OCI-LY3 (cell line): ENCODE measurements around the gene PAPOLB.

Experiments used
- H2AFZ ChIP-seq: fragments of 200-600, 300-600 bp; shearing (Covaris generic); 2 replicates; pipeline ENCODE4 v1.6.0; 2014; ENCODE audit warnings: antibody characterized with exemption, low read depth, low read length
- H3K27ac ChIP-seq: fragments of 200-600, 300-600 bp; sonication (generic); 2 replicates; pipeline ENCODE4 v1.5.1; 2014; ENCODE audit warnings: mild to moderate bottlenecking, low read length, moderate library complexity, mixed read lengths
- H3K27me3 ChIP-seq: fragments of 200-600, 300-600 bp; sonication (generic); 2 replicates; pipeline ENCODE4 v1.6.1; 2014; ENCODE audit warnings: low read depth, low read length, mixed read lengths
- H3K36me3 ChIP-seq: fragments of 200-600, 300-600 bp; sonication (generic); replicated peaks from 2 replicates; pipeline ENCODE3; 2014; ENCODE audit warnings: low read depth, low read length, mixed read lengths
- H3K4me1 ChIP-seq: fragments of 300-600, 200-600 bp; sonication (generic); 2 replicates; pipeline ENCODE4 v1.6.1; 2014; ENCODE audit warnings: low read length, mixed read lengths
- H3K4me2 ChIP-seq: fragments of 200-600, 300-600 bp; sonication (generic); 2 replicates; pipeline ENCODE4 v1.6.1; 2014; ENCODE audit warnings: low read length, mixed read lengths
- H3K4me3 ChIP-seq: fragments of 300-600, 200-600 bp; sonication (generic); 2 replicates; pipeline ENCODE4 v1.5.1; 2014; ENCODE audit warnings: antibody characterized with exemption, mild to moderate bottlenecking, low read length, moderate library complexity
- H3K79me2 ChIP-seq: fragments of 300-600, 200-600 bp; shearing (Covaris generic); 2 replicates; pipeline ENCODE4 v1.6.1; 2014; ENCODE audit warnings: mild to moderate bottlenecking, low read length, mixed read lengths
- H3K9ac ChIP-seq: fragments of 300-600, 200-600 bp; shearing (Covaris generic); 2 replicates; pipeline ENCODE4 v1.6.0; 2014; ENCODE audit warnings: mild to moderate bottlenecking, low read length, moderate library complexity
- H3K9me3 ChIP-seq: fragments of 200-600, 300-600 bp; shearing (Covaris generic); 2 replicates; pipeline ENCODE4 v1.6.1; 2014; ENCODE audit warnings: low read length, mixed read lengths; ENCODE audit not compliant: insufficient read depth
- H4K20me1 ChIP-seq: fragments of 200-600, 300-600 bp; sonication (generic); 2 replicates; pipeline ENCODE4 v1.6.1; 2016; ENCODE audit warnings: low read length, mixed read lengths; ENCODE audit not compliant: insufficient read depth
- EZH2phosphoT487 ChIP-seq: fragments of 200-600 bp; shearing (Covaris generic); IDR thresholded peaks from 2 replicates; pipeline ENCODE4 v1.6.1; 2018; ENCODE audit warnings: antibody characterized with exemption, mixed run types, low read depth
- TF ChIP-seq, protein P1 (sequence below): fragments of 200-600, 300-600 bp; sonication (generic); IDR thresholded peaks from 2 replicates; pipeline ENCODE4 v1.5.1; 2014; ENCODE audit warnings: antibody characterized with exemption, low read length, low read depth

The PAPOLB gene

DNA sequence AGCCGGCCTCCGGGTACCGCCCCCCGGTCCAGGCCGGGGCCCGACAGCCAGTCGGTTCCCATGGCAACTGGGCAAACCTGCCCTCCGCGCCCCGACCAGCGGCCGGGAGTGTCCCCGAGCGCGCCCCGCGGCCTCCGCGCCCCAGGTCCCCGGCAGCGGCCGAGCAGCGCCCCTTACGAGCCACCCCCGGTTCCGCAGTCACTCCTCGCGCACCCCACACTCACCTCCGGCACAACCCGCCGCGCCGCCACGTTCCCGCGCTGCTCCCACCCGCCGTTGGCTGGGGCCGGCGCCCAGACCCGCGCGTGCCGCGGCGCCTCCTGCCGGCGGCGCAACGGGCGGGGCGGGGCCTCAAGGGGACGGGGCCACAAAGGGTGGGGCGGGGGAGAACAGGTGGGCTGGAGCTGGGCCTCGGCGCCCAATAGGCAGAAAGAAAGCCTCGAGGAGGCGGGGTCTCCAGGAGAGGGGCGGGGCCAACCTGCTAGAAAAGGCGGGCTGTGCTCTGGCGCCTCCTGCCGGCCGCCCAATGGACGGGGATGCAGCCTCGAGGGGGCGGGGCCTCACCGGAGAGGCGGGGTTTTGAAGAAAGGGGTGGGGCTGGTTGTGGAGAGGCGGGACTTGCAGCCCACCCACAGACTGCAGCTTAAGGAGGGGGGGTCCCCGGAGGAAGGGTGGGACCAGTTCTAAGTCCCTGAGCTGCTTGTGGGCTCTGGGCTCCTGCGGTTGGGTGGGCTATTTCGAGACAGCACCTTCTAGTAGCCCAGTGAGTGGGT, 21.7 kb upstream of the PAPOLB start, which contains the start of gene RADIL:
Gene RADIL (minus strand): TSS at position 345 of the 773 bp plus-strand sequence. CDS start 5,577 bp downstream, outside the sequence.
- H3K4me1 ChIP-seq: no peaks in the 10 kb centered on the region
- no peaks in the 10 kb centered on the region for H3K79me2 ChIP-seq
- H3K27ac ChIP-seq: no peak within 1 kb of the TSS
- TF ChIP-seq EZH2phosphoT487: no peak
- TF ChIP-seq, protein P1, sequence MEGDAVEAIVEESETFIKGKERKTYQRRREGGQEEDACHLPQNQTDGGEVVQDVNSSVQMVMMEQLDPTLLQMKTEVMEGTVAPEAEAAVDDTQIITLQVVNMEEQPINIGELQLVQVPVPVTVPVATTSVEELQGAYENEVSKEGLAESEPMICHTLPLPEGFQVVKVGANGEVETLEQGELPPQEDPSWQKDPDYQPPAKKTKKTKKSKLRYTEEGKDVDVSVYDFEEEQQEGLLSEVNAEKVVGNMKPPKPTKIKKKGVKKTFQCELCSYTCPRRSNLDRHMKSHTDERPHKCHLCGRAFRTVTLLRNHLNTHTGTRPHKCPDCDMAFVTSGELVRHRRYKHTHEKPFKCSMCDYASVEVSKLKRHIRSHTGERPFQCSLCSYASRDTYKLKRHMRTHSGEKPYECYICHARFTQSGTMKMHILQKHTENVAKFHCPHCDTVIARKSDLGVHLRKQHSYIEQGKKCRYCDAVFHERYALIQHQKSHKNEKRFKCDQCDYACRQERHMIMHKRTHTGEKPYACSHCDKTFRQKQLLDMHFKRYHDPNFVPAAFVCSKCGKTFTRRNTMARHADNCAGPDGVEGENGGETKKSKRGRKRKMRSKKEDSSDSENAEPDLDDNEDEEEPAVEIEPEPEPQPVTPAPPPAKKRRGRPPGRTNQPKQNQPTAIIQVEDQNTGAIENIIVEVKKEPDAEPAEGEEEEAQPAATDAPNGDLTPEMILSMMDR: no peak
- no peaks in the 10 kb centered on the region for H3K36me3 ChIP-seq
- H4K20me1 ChIP-seq: no peaks in the 10 kb centered on the region
- H3K9ac ChIP-seq: no peak within 1 kb of the TSS
- no peak within 1 kb of the TSS for H3K4me3 ChIP-seq
- no peaks in the 10 kb centered on the region for H3K27me3 ChIP-seq
- H3K9me3 ChIP-seq: no peaks in the 10 kb centered on the region
- H2AFZ ChIP-seq: no peak within 1 kb of the TSS
- H3K4me2 ChIP-seq: no peak within 1 kb of the TSS

DNA sequence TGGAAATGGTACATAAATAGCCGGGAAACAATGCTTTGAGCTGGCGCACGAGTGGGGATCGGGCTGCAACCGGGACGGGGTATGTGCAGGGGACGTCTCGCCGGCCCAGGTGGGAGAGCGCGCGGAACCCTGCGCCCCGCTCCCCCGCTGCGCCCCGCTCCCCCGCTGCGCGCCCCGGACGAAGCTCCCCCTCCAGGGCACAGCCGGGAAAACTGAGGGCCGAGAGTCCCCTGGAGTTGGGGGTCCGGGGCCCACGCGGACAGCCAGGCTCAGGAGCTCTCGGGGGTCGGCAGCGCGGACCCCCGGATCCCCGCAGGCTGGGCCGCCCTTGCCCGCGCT, 21.2 kb upstream of the PAPOLB start:
- Histone ChIP-seq H2AFZ (no peak overlapping the region), H3K4me2 (no peak overlapping the region), H3K9ac (no peak overlapping the region)

DNA sequence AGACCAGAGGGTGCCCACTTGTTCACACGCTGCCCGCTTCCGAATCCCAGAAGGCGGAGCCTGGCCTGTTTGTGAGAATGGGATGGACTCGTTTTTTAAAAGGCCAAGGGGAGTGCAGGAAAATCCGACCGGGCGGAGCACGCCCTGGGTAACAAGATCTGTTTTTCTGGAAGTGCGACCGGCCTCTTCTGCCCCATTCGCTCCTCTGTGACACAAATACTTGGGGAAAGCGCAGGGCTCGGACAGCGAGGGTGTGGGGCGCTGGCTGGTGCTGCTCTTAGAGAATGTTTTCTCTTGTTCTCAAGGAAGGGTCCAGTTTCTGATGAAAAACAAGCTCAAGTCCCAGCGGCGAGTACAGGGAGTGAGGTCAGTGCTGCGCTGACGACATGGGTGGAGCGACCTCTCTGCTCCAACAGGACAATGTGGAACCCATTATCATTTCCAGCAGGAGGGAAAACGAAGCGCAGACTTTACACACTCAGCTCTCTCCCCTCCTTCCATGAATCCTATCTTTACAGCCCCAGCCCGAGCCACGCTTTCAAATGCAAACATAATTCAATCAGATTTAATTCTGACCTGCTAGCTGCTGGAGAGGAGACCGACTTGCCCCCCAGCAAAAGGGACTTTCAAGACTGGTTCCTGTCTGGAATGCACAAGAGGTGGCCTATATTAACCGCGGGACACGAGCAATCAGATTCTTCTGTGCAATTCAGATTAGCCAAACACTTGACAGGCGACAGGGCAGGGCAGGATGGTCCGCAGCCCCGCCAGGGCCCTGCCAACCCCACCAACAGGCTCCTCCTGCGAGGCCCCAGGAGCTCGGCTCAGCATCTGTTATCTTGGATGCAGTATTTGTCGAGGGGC, 20.6 kb upstream of the PAPOLB start:
- no peaks in the 10 kb centered on the region for H3K36me3 ChIP-seq
- no peaks in the 10 kb centered on the region for H3K27me3 ChIP-seq
- H2AFZ ChIP-seq: no peak overlapping the region
- no peak for TF ChIP-seq EZH2phosphoT487
- TF ChIP-seq, protein P1: no peak
- H3K4me1 ChIP-seq: no peaks in the 10 kb centered on the region
- H4K20me1 ChIP-seq: no peaks in the 10 kb centered on the region
- no peaks in the 10 kb centered on the region for H3K79me2 ChIP-seq
- no peak overlapping the region for H3K4me3 ChIP-seq
- no peak overlapping the region for H3K9ac ChIP-seq
- no peak overlapping the region for H3K4me2 ChIP-seq
- no peaks in the 10 kb centered on the region for H3K9me3 ChIP-seq
- no peak overlapping the region for H3K27ac ChIP-seq

More for the DNA sequence above, 21.2 kb upstream of the PAPOLB start:
- Histone ChIP-seq H3K4me1 (no peaks in the 10 kb centered on the region), H3K27ac (no peak overlapping the region), H3K27me3 (no peaks in the 10 kb centered on the region), H3K79me2 (no peaks in the 10 kb centered on the region), H3K4me3 (no peak overlapping the region), H4K20me1 (no peaks in the 10 kb centered on the region), H3K9me3 (no peaks in the 10 kb centered on the region), H3K36me3 (no peaks in the 10 kb centered on the region)
- TF ChIP-seq, protein P1: no peak
- TF ChIP-seq EZH2phosphoT487: no peak

DNA sequence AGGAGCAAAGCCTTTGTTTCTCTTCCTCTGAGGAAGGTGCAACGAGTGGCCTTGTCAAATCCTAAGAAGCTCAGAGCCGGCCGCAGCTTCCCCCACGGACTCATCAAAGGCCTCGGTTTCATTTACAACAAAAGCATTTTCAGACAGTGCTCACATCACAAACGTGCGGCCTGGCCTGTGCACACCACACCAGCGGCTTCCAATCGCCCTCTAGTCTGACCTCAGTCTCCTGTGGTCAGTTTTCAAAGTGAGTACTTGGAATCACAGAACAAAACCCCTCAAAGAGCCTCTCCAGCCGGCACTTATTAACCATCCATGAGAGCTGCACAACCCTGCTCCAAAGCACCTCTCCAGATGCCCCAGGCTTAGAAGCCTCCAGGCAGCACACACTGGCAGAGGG, 18.4 kb upstream of the PAPOLB start:
- H3K4me1 ChIP-seq: no peaks in the 10 kb centered on the region
- H2AFZ ChIP-seq: no peak overlapping the region
- H3K36me3 ChIP-seq: no peaks in the 10 kb centered on the region
- no peaks in the 10 kb centered on the region for H3K27me3 ChIP-seq
- no peak overlapping the region for H3K4me3 ChIP-seq
- TF ChIP-seq EZH2phosphoT487: no peak
- TF ChIP-seq, protein P1: no peak
- H3K9me3 ChIP-seq: no peaks in the 10 kb centered on the region
- H3K4me2 ChIP-seq: no peak overlapping the region
- no peak overlapping the region for H3K9ac ChIP-seq
- no peak overlapping the region for H3K27ac ChIP-seq
- no peaks in the 10 kb centered on the region for H4K20me1 ChIP-seq
- no peaks in the 10 kb centered on the region for H3K79me2 ChIP-seq
